NT2/D1 (cell line): ENCODE measurements around the gene FGF18.

Experiments used
- DNase-seq: peaks from one replicate; pipeline ENCODE4 v3.0.0-alpha.2; 2011; ENCODE audit warnings: low read depth, low spot score
- H3K27me3 ChIP-seq: 2 replicates; pipeline ENCODE4 v1.6.0; 2011; ENCODE audit warnings: mild to moderate bottlenecking; ENCODE audit not compliant: insufficient read length, insufficient read depth
- H3K36me3 ChIP-seq: 2 replicates; pipeline ENCODE4 v1.6.1; 2011; ENCODE audit warnings: mild to moderate bottlenecking, low read length, mixed read lengths; ENCODE audit not compliant: insufficient read depth, insufficient read length
- H3K4me1 ChIP-seq: 2 replicates; pipeline ENCODE4 v1.5.1; 2011; ENCODE audit not compliant: insufficient read depth, insufficient read length
- H3K4me3 ChIP-seq: 2 replicates; pipeline ENCODE4 v1.5.1; 2011; ENCODE audit warnings: low read depth; ENCODE audit not compliant: insufficient read length
- H3K9ac ChIP-seq: 2 replicates; pipeline ENCODE4 v1.6.0; 2011; ENCODE audit warnings: low read depth; ENCODE audit not compliant: insufficient read length
- H3K9me3 ChIP-seq: 2 replicates; pipeline ENCODE4 v1.5.1; 2011; ENCODE audit warnings: mild to moderate bottlenecking, low read length; ENCODE audit not compliant: insufficient read depth
- SUZ12 ChIP-seq: IDR thresholded peaks from 2 replicates; pipeline ENCODE4 v1.6.1; 2011; ENCODE audit not compliant: insufficient read length, insufficient read depth; ENCODE audit errors: extremely low read depth
- YY1 ChIP-seq: IDR thresholded peaks from 2 replicates; pipeline ENCODE4 v1.6.1; 2011; ENCODE audit not compliant: insufficient read length, insufficient read depth
- ZNF274 ChIP-seq: IDR thresholded peaks from 2 replicates; pipeline ENCODE4 v1.6.1; 2011; ENCODE audit warnings: mild to moderate bottlenecking, low read depth, low read length

The FGF18 gene

GRCh38 chr5:171453056-171453725 is 33.7 kb downstream of the FGF18 start:
- H3K4me3 ChIP-seq: no peak overlapping the region
- no peaks in the 10 kb centered on the region for H3K27me3 ChIP-seq
- H3K36me3 ChIP-seq: no peaks in the 10 kb centered on the region
- no peak for DNase-seq
- no peak for TF ChIP-seq ZNF274
- no peak for TF ChIP-seq SUZ12
- no peak for TF ChIP-seq YY1
- H3K4me1 ChIP-seq: peaks cover 18% of the 10 kb centered on the region
- H3K9ac ChIP-seq: no peak overlapping the region
- H3K9me3 ChIP-seq: no peaks in the 10 kb centered on the region

GRCh38 chr5:171453988-171454387 is 34.5 kb downstream of the FGF18 start:
- Histone ChIP-seq H3K36me3 (no peaks in the 10 kb centered on the region), H3K4me3 (no peak overlapping the region), H3K9ac (no peak overlapping the region), H3K27me3 (no peaks in the 10 kb centered on the region), H3K9me3 (no peaks in the 10 kb centered on the region), H3K4me1 (peaks cover 15% of the 10 kb centered on the region)
- TF ChIP-seq SUZ12 (no peak), YY1 (no peak), ZNF274 (no peak)
- DNase-seq: no peak

GRCh38 chr5:171454549-171454948 is 35.1 kb downstream of the FGF18 start:
- no peak for TF ChIP-seq YY1
- no peak for TF ChIP-seq SUZ12
- no peak for TF ChIP-seq ZNF274
- Histone ChIP-seq H3K4me1 (peaks cover 13% of the 10 kb centered on the region), H3K4me3 (no peak overlapping the region), H3K36me3 (no peaks in the 10 kb centered on the region), H3K9ac (no peak overlapping the region), H3K27me3 (no peaks in the 10 kb centered on the region), H3K9me3 (no peaks in the 10 kb centered on the region)
- DNase-seq: no peak

GRCh38 chr5:171455522-171455921 is 36.1 kb downstream of the FGF18 start:
- H3K4me3 ChIP-seq: no peak overlapping the region
- H3K4me1 ChIP-seq: peaks cover 12% of the 10 kb centered on the region
- no peak overlapping the region for H3K9ac ChIP-seq
- no peak for TF ChIP-seq YY1
- TF ChIP-seq SUZ12: no peak
- TF ChIP-seq ZNF274: no peak
- no peak for DNase-seq
- no peaks in the 10 kb centered on the region for H3K27me3 ChIP-seq
- no peaks in the 10 kb centered on the region for H3K36me3 ChIP-seq
- H3K9me3 ChIP-seq: no peaks in the 10 kb centered on the region

- Histone ChIP-seq H3K4me1 (peaks cover 11% of the 10 kb centered on the region), H3K36me3 (no peaks in the 10 kb centered on the region), H3K9me3 (no peaks in the 10 kb centered on the region), H3K4me3 (no peak overlapping the region), H3K9ac (no peak overlapping the region), H3K27me3 (no peaks in the 10 kb centered on the region)
- DNase-seq: no peak
- TF ChIP-seq YY1 (no peak), ZNF274 (no peak), SUZ12 (no peak)
Observed at GRCh38 chr5:171457208-171457981, 37.9 kb downstream of the FGF18 start.

GRCh38 chr5:171459839-171460238 is 40.4 kb downstream of the FGF18 start:
- H3K9ac ChIP-seq: no peak overlapping the region
- no peak for DNase-seq
- TF ChIP-seq SUZ12: no peak
- no peak for TF ChIP-seq ZNF274
- no peak for TF ChIP-seq YY1
- H3K9me3 ChIP-seq: no peaks in the 10 kb centered on the region
- peaks cover 4% of the 10 kb centered on the region for H3K4me1 ChIP-seq
- H3K36me3 ChIP-seq: no peaks in the 10 kb centered on the region
- no peaks in the 10 kb centered on the region for H3K27me3 ChIP-seq
- no peak overlapping the region for H3K4me3 ChIP-seq

GRCh38 chr5:171462136-171462927 is 42.9 kb downstream of the FGF18 start:
- Histone ChIP-seq H3K4me1 (peaks cover 2% of the 10 kb centered on the region), H3K9ac (no peak overlapping the region)

More at GRCh38 chr5:171462136-171462927, 42.9 kb downstream of the FGF18 start:
- Histone ChIP-seq H3K36me3 (no peaks in the 10 kb centered on the region), H3K27me3 (peaks cover 6% of the 10 kb centered on the region), H3K9me3 (no peaks in the 10 kb centered on the region), H3K4me3 (no peak overlapping the region)
- no peak for DNase-seq
- no peak for TF ChIP-seq YY1
- TF ChIP-seq ZNF274: no peak
- TF ChIP-seq SUZ12: no peak
